ENCODE data around the gene CITED1.

Gene CITED1

DNA sequence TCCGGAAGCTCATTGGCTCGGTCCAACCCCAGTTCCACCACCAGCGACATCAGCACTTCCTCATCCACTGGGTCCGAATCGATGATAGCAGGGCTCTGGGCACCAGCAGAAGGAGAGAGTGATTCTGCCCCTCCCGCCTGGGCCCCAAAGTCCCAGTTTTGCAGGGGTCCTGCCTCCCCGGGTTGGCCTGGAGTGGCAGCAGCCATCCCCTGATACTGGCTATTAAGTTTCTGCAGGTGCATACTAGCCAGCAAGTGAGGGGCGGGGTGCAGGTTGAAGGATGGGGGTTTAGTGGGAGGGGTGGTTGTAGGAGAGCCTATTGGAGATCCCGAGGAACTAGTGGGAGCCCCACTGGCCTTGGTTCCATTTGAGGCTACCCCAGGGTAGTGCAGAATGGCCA lies 3.9 kb downstream of the CITED1 start:
- POLR2A ChIA-PET (ENCODE audit: low non-redundant PET): no interaction called here
- no peak overlapping the region for H3K27ac ChIP-seq
- no peak for TF ChIP-seq CTCF (conservative IDR thresholded peaks at IDR 0.05; ENCODE audit: low read depth)
- no peak for DNase-seq (ENCODE audit: low spot score)
- CTCF ChIA-PET: no interaction called here

- POLR2A ChIA-PET (ENCODE audit: low non-redundant PET): no interaction called here
Measured at GRCh38 chrX:72299891-72300630, 5.7 kb downstream of the CITED1 start.

DNA sequence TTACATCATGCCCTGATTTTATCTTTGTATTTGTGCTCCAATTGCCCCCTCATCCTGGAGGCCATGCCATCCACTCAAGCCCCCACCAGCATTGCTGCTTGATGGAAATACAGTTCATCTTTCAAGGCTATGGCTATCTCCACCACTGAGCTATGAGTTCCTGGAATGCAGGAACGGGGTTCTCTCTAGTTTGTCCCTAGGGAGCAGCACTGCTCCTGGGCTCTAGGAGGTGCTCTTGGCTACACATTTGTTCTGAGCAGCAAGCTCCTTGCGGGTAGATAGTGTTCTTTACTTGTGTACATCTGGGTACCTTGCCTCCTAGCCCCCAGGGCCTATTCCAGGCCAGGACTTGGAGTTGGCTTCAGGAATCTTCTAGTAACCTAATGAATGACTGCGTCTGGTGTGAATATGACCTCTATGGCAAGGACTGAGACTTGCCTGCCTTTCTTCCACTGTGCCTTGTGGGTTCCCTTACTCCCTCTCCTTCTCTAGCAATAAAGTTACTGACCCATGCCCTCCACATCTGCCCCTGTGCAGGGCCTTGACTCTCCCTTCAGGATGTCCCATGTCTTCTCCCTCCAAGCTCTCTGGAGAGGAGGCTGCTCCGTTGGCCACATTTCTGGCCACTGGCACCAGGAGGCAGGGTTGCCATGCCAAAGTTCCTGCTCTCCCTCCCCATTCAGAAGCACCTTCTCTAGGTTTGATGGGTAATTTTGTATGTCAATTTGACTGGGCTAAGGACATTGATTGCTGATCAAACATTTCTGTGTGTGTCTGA lies 7.6 kb downstream of the CITED1 start:
- ChIA-PET CTCF (no interaction called here), POLR2A (ENCODE audit: low non-redundant PET) (no interaction called here)
- H3K27ac ChIP-seq: no peak overlapping the region
- DNase-seq (ENCODE audit: low spot score): no peak
- no peak for TF ChIP-seq CTCF (conservative IDR thresholded peaks at IDR 0.05; ENCODE audit: low read depth)

More at GRCh38 chrX:72299891-72300630, 5.7 kb downstream of the CITED1 start:
- H3K27ac ChIP-seq: no peak overlapping the region
- CTCF ChIA-PET: no interaction called here
- no peak for TF ChIP-seq CTCF (conservative IDR thresholded peaks at IDR 0.05; ENCODE audit: low read depth)
- no peak for DNase-seq (ENCODE audit: low spot score)

GRCh38 chrX:72296991-72297390 lies 8.7 kb downstream of the CITED1 start:
- DNase-seq (ENCODE audit: low spot score): no peak
- TF ChIP-seq CTCF (conservative IDR thresholded peaks at IDR 0.05; ENCODE audit: low read depth): no peak
- H3K27ac ChIP-seq: no peak overlapping the region
- ChIA-PET CTCF (no interaction called here), POLR2A (ENCODE audit: low non-redundant PET) (no interaction called here)

- no peak for TF ChIP-seq CTCF (conservative IDR thresholded peaks at IDR 0.05; ENCODE audit: low read depth)
Measured at GRCh38 chrX:72295745-72296144, 10.0 kb downstream of the CITED1 start.

GRCh38 chrX:72294497-72294896 lies 11.2 kb downstream of the CITED1 start:
- POLR2A ChIA-PET (ENCODE audit: low non-redundant PET): no interaction called here
- no peak overlapping the region for H3K27ac ChIP-seq
- no peak for TF ChIP-seq CTCF (conservative IDR thresholded peaks at IDR 0.05; ENCODE audit: low read depth)
- CTCF ChIA-PET: no interaction called here
- DNase-seq (ENCODE audit: low spot score): no peak

More at GRCh38 chrX:72295745-72296144, 10.0 kb downstream of the CITED1 start:
- POLR2A ChIA-PET (ENCODE audit: low non-redundant PET): no interaction called here
- CTCF ChIA-PET: no interaction called here
- DNase-seq (ENCODE audit: low spot score): no peak
- H3K27ac ChIP-seq: no peak overlapping the region
